ENCODE results near the gene MEGF11. TPM values are rescaled to one million over a fixed set of nuclear protein-coding genes. Genes with fewer than 3 reads are reported as not detected.
A peak's percentile ranks its signal among the peaks of the same experiment; 100 is the strongest.

The MEGF11 gene
- total and polyA plus RNA-seq, 10 donors = 0.02 to 0.61 (median 0.23) TPM; not detected in 4

- Histone ChIP-seq H3K4me3 (no peak overlapping the region), H3K4me1 (peaks cover 3 to 46% (median 24%) of the 10 kb centered on the region in 6 donors), H3K27ac (peak overlapping the region in 3 of 8 donors; percentile 28 to 74 (median 49)), H3K27me3 (replicated peaks in 1 of 7) (no peaks in the 10 kb centered on the region), H3K9me3 (no peaks in the 10 kb centered on the region), H3K36me3 (peaks cover 0 to 96% (median 24%) of the 10 kb centered on the region in 6 donors)
- intact Hi-C loops (cut with DNase I; ENCODE audit: low total_unique reads) = no loop called here
- TF ChIP-seq POLR2A (IDR thresholded peaks at IDR 0.05) = no peak
- TF ChIP-seq POLR2AphosphoS5 (IDR thresholded peaks at IDR 0.05) = no peak
- no peak for TF ChIP-seq CTCF (IDR thresholded peaks at IDR 0.05 in 8 of 11, conservative IDR thresholded peaks at IDR 0.05 in 3 of 11)
- 89 to 98% (median 94%) methylated on average over 3 of the region's 3 CpGs for WGBS, 5 donors
- no peak for DNase-seq
Observed at GRCh38 chr15:65901836-65902235, 351.7 kb downstream of the MEGF11 start.

- intact Hi-C loops (cut with DNase I; ENCODE audit: low total_unique reads) = no loop called here
- Histone ChIP-seq H3K4me1 (peaks cover 3 to 50% (median 26%) of the 10 kb centered on the region in 6 donors), H3K36me3 (peaks cover 0 to 96% (median 25%) of the 10 kb centered on the region in 6 donors), H3K27ac (peak overlapping the region in 2 of 8 donors; percentile 28 to 74), H3K27me3 (replicated peaks in 1 of 7) (no peaks in the 10 kb centered on the region), H3K9me3 (no peaks in the 10 kb centered on the region), H3K4me3 (no peak overlapping the region)
- TF ChIP-seq POLR2AphosphoS5 (IDR thresholded peaks at IDR 0.05) (no peak), CTCF (IDR thresholded peaks at IDR 0.05 in 8 of 11, conservative IDR thresholded peaks at IDR 0.05 in 3 of 11) (no peak), POLR2A (IDR thresholded peaks at IDR 0.05) (no peak)
- 74 to 86% (median 76%) methylated on average over 2 of the region's 2 CpGs for WGBS, 5 donors
- DNase-seq = no peak
Observed at GRCh38 chr15:65901336-65901735, 352.2 kb downstream of the MEGF11 start.

- H3K36me3 ChIP-seq = peaks cover 0 to 96% (median 22%) of the 10 kb centered on the region in 6 donors
- H3K9me3 ChIP-seq = no peaks in the 10 kb centered on the region
- intact Hi-C loops (cut with DNase I; ENCODE audit: low total_unique reads) = no loop called here
- TF ChIP-seq POLR2A (IDR thresholded peaks at IDR 0.05) (no peak), CTCF (IDR thresholded peaks at IDR 0.05 in 8 of 11, conservative IDR thresholded peaks at IDR 0.05 in 3 of 11) (no peak), POLR2AphosphoS5 (IDR thresholded peaks at IDR 0.05) (no peak)
- H3K27ac ChIP-seq = peak overlapping the region in 2 of 8 donors; percentile 20 to 36
- peaks cover 3 to 58% (median 32%) of the 10 kb centered on the region in 6 donors for H3K4me1 ChIP-seq
- no peak for DNase-seq
- WGBS, 5 donors = 89 to 95% (median 92%) methylated on average over 3 of the region's 3 CpGs
- H3K4me3 ChIP-seq = no peak overlapping the region
- H3K27me3 ChIP-seq (replicated peaks in 1 of 7) = no peaks in the 10 kb centered on the region
Observed at GRCh38 chr15:65900488-65900887, 353.1 kb downstream of the MEGF11 start.

GRCh38 chr15:65896236-65896635 is 357.3 kb downstream of the MEGF11 start:
- no peaks in the 10 kb centered on the region for H3K27me3 ChIP-seq (replicated peaks in 1 of 7)
- peaks cover 0 to 92% (median 33%) of the 10 kb centered on the region in 6 donors for H3K36me3 ChIP-seq
- H3K4me3 ChIP-seq = no peak overlapping the region
- 46 to 54% (median 52%) methylated on average over 2 of the region's 2 CpGs for WGBS, 5 donors
- no peak overlapping the region for H3K27ac ChIP-seq
- no peak for DNase-seq
- intact Hi-C loops (cut with DNase I; ENCODE audit: low total_unique reads) = no loop called here
- peaks cover 0 to 37% (median 12%) of the 10 kb centered on the region in 6 donors for H3K4me1 ChIP-seq
- H3K9me3 ChIP-seq = no peaks in the 10 kb centered on the region
- TF ChIP-seq CTCF (IDR thresholded peaks at IDR 0.05 in 8 of 11, conservative IDR thresholded peaks at IDR 0.05 in 3 of 11) (no peak), POLR2AphosphoS5 (IDR thresholded peaks at IDR 0.05) (no peak), POLR2A (IDR thresholded peaks at IDR 0.05) (no peak)
